ENCODE measurements around the gene PCBP3. TPM values are rescaled to one million over a fixed set of nuclear protein-coding genes. Genes with fewer than 3 reads are reported as not detected.

PCBP3 gene
- total and polyA plus RNA-seq, 10 of the 15 experiments (the other 5 are each of a cell fraction or from before 2014, with no cell fraction given), result 0.09 to 1.3 (median 0.46) TPM; not detected in 3

- Histone ChIP-seq H2AFZ (ENCODE audit: control insufficient read depth, low read depth, low read length) (no peak overlapping the region), H3K4me1 (ENCODE audit: control insufficient read depth, insufficient read depth, low read length) (no peaks in the 10 kb centered on the region), H3K79me2 (ENCODE audit: control insufficient read depth, insufficient read depth, low read length) (no peaks in the 10 kb centered on the region), H3K4me2 (ENCODE audit: control insufficient read depth, insufficient read depth) (no peak overlapping the region), H3K9me3 (replicated peaks; ENCODE audit: control insufficient read depth, insufficient read depth, low read length) (no peaks in the 10 kb centered on the region), H3K27ac (ENCODE audit: control insufficient read depth, insufficient read depth) (no peak overlapping the region), H3K9ac (ENCODE audit: control insufficient read depth, insufficient read depth, low read length) (no peak overlapping the region), H4K20me1 (ENCODE audit: control insufficient read depth, insufficient read depth) (no peaks in the 10 kb centered on the region), H3K4me3 (no peak overlapping the region), H3K36me3 (ENCODE audit: control insufficient read depth in 2 of 2, insufficient read depth in 2 of 2, low read length in 1 of 2) (no peaks in the 10 kb centered on the region), H3K27me3 (replicated peaks in 1 of 2; ENCODE audit: control insufficient read depth in 2 of 2, insufficient read depth in 2 of 2, low read length in 1 of 2) (no peaks in the 10 kb centered on the region)
- DNase-seq (ENCODE audit: low read depth, low spot score), result no peak
- FAIRE-seq, result no peak
- ChIA-PET POLR2A (no interaction called here), CTCF (interaction anchor here (0.9 to 1.2 kb wide), 2 partner anchors 11 to 313 kb away, joined by 3 to 6 read pairs; no protein-coding TSS in a partner anchor), RAD21 (ENCODE audit: unreplicated experiment) (no interaction called here), SMC1A (ENCODE audit: uncharacterized antibody, unreplicated experiment) (interaction anchor here (1.0 kb wide), 1 partner anchor 23 kb away, joined by 3 read pairs; no protein-coding TSS in a partner anchor)
- intact Hi-C loops (cut with micrococcal nuclease; ENCODE audit: unreplicated experiment) (no loop called here), in situ Hi-C loops (cut with MboI) (no loop called here)
- BruUV-seq (replicated peaks), result no TSS peak
- WGBS (ENCODE audit: insufficient coverage, insufficient replicate concordance, low lambda C conversion rate, missing lambda C conversion rate), result 56% methylated on average over 18 of the region's 24 CpGs
- ATAC-seq, result no peak
- no peak for TF ChIP-seq NKRF (conservative IDR thresholded peaks at IDR 0.05)
- TF ChIP-seq, protein P1, sequence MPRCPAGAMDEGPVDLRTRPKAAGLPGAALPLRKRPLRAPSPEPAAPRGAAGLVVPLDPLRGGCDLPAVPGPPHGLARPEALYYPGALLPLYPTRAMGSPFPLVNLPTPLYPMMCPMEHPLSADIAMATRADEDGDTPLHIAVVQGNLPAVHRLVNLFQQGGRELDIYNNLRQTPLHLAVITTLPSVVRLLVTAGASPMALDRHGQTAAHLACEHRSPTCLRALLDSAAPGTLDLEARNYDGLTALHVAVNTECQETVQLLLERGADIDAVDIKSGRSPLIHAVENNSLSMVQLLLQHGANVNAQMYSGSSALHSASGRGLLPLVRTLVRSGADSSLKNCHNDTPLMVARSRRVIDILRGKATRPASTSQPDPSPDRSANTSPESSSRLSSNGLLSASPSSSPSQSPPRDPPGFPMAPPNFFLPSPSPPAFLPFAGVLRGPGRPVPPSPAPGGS (IDR thresholded peaks at IDR 0.05; ENCODE audit: borderline replicate concordance, insufficient read depth, low read depth, low read length, poor library complexity, severe bottlenecking), result no peak
- no peak for TF ChIP-seq SIN3A (IDR thresholded peaks at IDR 0.05; ENCODE audit: low read depth, low read length)
- TF ChIP-seq RUNX3 (IDR thresholded peaks at IDR 0.05; ENCODE audit: low read length), result no peak
- no peak for TF ChIP-seq BACH1 (IDR thresholded peaks at IDR 0.05; ENCODE audit: borderline replicate concordance)
- TF ChIP-seq SP1 (IDR thresholded peaks at IDR 0.05; ENCODE audit: low read depth, low read length), result no peak
- TF ChIP-seq TARDBP (IDR thresholded peaks at IDR 0.05; ENCODE audit: borderline replicate concordance), result no peak
- TF ChIP-seq, protein P2, sequence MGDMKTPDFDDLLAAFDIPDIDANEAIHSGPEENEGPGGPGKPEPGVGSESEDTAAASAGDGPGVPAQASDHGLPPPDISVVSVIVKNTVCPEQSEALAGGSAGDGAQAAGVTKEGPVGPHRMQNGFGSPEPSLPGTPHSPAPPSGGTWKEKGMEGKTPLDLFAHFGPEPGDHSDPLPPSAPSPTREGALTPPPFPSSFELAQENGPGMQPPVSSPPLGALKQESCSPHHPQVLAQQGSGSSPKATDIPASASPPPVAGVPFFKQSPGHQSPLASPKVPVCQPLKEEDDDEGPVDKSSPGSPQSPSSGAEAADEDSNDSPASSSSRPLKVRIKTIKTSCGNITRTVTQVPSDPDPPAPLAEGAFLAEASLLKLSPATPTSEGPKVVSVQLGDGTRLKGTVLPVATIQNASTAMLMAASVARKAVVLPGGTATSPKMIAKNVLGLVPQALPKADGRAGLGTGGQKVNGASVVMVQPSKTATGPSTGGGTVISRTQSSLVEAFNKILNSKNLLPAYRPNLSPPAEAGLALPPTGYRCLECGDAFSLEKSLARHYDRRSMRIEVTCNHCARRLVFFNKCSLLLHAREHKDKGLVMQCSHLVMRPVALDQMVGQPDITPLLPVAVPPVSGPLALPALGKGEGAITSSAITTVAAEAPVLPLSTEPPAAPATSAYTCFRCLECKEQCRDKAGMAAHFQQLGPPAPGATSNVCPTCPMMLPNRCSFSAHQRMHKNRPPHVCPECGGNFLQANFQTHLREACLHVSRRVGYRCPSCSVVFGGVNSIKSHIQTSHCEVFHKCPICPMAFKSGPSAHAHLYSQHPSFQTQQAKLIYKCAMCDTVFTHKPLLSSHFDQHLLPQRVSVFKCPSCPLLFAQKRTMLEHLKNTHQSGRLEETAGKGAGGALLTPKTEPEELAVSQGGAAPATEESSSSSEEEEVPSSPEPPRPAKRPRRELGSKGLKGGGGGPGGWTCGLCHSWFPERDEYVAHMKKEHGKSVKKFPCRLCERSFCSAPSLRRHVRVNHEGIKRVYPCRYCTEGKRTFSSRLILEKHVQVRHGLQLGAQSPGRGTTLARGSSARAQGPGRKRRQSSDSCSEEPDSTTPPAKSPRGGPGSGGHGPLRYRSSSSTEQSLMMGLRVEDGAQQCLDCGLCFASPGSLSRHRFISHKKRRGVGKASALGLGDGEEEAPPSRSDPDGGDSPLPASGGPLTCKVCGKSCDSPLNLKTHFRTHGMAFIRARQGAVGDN (IDR thresholded peaks at IDR 0.05), result no peak
Observed at GRCh38 chr21:45869121-45870007, 225.8 kb downstream of the PCBP3 start.

Data from GM12878 (cell line).